ENCODE data around the gene CHRNA10.

The CHRNA10 gene, protein sequence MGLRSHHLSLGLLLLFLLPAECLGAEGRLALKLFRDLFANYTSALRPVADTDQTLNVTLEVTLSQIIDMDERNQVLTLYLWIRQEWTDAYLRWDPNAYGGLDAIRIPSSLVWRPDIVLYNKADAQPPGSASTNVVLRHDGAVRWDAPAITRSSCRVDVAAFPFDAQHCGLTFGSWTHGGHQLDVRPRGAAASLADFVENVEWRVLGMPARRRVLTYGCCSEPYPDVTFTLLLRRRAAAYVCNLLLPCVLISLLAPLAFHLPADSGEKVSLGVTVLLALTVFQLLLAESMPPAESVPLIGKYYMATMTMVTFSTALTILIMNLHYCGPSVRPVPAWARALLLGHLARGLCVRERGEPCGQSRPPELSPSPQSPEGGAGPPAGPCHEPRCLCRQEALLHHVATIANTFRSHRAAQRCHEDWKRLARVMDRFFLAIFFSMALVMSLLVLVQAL

DNA sequence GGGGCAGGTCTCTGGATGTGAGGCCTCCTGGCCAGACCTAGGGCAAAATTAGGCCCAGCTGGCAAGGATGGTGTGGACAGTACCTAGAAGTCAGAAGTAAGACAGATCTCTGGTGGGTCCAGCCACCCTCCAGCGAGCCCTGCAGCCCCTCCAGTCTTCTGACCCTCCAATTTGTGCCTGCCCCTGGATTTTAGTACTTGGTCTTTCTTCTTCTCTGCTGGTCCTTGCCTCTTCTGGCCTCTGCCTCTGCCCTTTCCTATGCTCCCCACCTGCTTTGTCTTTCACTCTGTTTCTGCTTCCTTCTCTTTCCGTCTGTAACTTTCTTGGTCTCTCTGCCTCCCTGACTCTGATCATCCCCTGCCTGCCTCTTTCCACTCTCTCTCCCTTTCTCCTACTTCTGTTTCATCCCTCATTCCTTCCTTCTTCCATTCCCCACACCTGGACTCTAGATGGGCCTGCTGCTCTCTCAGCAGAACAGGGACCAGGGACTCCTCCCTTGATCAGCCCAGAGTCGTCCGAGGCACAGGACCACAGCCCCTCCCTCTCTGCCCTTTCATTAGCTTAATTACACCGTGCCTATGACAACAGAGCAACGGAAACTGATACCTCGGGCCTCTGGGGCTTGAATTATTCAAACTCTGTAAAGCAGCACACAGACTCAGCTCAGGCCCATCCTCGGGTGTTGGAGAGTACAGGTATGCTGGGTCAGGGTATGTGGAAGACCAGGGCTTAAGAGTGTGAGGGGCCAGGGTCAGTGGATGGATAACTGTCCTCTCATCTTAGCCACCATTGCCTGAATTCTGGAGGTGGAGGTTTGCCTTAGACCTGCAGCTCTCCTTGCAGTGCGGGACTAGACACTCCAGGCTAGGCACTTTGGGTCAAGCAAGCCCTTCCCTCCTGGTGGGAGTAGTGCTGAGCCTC, at the start of gene CHRNA10:
CHRNA10 (minus strand) TSS at position 51 of the 921 bp plus-strand sequence. CDS start 72 bp downstream, outside the sequence.
- DNase-seq (ENCODE audit: low spot score), result no peak

DNA sequence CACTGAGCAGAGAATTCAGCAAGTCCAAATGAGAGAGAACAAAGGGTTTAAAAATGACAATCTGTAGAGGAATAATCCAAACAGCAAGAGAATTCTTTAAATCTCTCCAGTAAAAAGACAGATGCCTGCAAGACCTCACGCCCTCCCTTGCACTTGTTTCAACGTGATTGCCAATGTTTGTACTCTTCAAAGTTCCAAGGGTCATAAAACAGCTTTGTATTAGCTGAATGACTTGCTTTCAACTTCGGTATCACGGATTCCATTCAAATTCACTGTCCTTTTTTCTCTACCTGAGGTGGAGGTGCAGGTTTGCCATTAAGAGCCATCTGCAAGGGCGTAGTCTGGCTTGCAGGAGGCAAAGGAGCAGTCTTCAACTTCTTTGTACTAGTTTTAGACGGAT, 41.1 kb upstream of the CHRNA10 start:
- DNase-seq (ENCODE audit: low spot score), result no peak

DNA sequence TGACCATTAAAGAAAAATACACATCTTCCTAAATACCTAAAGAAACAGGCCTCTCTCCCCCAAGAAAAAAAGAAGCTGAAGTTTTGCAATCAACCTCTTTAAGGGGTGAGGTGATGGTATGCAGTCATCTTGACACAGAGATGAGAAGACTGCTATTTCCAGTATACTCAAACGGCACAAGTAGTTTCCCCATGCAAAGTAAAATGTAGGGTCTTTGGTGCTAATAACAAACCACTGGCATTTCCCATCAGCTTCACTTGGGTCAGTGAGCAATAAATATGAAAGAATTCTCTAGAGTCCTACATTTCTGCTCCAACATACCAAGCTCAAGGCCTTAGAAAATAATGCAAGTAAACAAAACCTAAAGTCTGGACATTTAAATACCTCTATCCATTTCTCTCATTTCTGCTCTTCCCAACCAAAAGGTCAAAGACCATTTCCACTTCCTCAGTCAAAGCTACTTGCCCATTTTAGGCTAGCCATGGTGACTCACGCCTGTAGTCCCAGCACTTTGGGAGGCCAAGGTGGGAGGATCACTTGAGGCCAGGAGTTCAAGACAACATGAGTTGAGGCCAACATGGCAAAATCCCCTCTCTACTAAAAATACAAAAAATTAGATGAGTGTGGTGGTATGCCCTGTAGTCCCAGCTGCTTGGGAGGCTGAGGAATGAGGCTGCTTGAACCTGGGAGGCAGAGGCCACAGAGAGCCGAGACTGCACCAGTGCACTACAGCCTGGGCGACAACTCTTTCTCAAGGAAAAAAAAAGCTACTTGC, 39.5 kb upstream of the CHRNA10 start:
- DNase-seq (ENCODE audit: low spot score), result no peak

DNA sequence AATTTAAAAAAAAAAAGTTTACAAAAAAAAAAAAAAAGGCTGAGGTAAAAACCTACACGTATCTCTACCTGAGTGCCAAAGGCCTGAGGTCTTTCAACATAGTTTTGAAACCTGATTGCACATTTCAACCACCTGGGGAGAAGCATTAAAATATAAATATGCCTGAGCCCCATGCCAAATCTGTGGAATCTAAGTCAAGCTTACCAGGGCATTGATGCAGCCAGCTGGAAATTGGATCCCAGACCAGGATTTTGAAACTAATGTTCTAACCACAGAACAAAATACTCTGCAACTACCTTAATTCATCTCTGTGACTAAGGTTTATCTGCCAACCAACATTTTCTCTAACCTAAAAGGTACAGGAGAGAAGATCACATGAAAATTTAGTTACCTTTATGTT, 38.8 kb upstream of the CHRNA10 start:
- no peak for DNase-seq (ENCODE audit: low spot score)

DNA sequence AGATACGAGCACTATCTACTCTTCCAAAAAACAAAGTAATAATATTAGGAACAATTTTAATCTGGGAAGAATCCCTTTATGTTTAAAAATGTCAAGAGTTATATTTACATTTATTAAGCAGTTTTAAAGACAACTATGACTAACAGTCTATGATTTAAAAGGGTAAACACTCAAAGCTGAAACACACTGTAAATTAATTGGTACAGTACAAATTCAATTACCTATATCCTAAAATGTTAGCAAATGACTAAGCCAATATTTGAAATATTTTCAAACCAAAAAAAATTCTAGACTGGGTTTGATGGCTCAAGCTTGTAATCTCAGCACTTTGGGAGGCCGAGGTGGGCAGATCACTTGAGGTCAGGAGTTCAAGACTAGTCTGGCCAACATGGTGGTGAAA, 36.0 kb upstream of the CHRNA10 start:
- no peak for DNase-seq (ENCODE audit: low spot score)

- DNase-seq (ENCODE audit: low spot score), result no peak
Observed at GRCh38 chr11:3703383-3703782, 32.2 kb upstream of the CHRNA10 start.

DNA sequence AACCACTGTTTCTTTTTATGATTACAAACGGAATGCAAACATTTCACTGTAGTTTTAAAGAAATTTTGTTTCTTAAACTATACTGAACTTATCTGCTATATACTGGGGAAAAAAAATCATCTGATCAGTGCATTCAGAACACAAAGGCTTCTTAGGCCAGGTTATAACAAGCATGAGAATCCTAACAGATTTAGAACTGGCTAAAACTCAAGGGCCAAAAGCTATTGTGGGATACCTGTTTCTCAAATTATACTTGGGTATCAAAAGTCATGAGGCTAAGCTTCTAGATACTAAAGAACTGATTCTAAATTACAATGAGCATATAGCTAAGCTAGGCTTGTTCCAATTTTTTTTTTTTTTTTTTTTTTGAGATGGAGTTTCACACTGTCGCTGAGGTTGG, 29.7 kb upstream of the CHRNA10 start:
- no peak for DNase-seq (ENCODE audit: low spot score)

GRCh38 chr11:3700410-3700809, 29.2 kb upstream of the CHRNA10 start:
- no peak for DNase-seq (ENCODE audit: low spot score)

GRCh38 chr11:3686751-3687150, 15.6 kb upstream of the CHRNA10 start:
- no peak for DNase-seq (ENCODE audit: low spot score)

- DNase-seq (ENCODE audit: low spot score), result no peak
Observed at GRCh38 chr11:3685923-3686322, 14.7 kb upstream of the CHRNA10 start.

DNA sequence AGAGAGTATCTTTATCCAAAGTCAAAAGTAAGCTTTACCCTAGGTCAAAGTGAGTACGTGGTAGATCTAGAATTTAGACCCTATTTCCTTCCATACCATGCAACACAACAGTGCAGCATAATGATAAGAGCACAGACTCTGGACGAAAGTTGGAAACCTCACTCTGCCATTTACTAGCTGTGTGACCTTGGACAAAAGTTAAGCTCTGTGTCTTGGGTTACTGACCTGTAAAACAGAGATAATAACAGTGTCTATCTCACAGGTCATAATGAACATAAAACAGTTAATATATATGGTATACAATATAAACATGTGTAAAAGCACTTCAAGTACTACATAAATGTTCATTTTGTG, 13.6 kb upstream of the CHRNA10 start:
- no peak for DNase-seq (ENCODE audit: low spot score)

- DNase-seq (ENCODE audit: low spot score), result no peak
Observed at GRCh38 chr11:3684129-3684818, 13.1 kb upstream of the CHRNA10 start.

- no peak for DNase-seq (ENCODE audit: low spot score)
Observed at GRCh38 chr11:3683039-3683438, 11.9 kb upstream of the CHRNA10 start.

DNA sequence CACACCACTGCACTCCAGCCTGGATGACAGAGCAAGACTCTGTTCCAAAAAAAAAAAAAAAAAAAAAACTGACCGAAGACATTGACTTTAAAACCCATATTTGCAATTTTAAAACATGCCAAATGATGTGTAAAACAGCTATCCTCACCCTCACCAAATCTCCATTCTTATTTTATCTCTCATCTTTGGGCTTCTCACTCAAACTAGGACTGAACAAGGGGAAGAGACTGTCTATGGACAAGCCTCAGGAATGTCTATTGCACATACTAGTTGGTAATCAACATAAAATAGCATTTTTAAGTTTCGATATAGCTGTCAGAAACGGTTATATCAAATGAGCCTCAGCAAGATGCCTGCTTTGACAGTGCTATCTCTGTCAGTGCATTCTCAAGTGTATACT, 7.9 kb upstream of the CHRNA10 start:
- DNase-seq (ENCODE audit: low spot score), result no peak

DNA sequence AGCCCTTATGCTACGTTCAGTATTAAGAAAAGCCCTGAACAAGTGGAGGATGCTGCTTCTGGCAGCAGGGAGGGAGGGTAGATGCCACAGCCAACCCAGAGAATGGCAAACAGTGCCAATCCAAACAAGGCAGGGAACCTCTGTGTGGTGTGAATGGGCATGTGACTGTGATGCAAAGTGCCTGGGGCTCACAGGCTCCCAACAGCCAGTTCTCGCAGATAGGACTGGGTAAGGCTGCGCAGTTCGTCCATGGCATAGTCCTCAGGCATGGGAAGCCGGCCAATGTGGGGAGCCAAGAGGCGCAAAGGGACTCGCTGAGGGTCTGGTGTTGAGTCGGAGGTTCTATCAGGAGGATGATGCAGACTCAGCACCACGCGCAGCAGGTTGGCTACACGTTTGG, 4.8 kb upstream of the CHRNA10 start:
- no peak for DNase-seq (ENCODE audit: low spot score)

- DNase-seq (ENCODE audit: low spot score), result no peak
Observed at GRCh38 chr11:3674189-3674588, 3.0 kb upstream of the CHRNA10 start.

- DNase-seq (ENCODE audit: low spot score), result no peak
Observed at GRCh38 chr11:3669742-3670183, 1.4 kb downstream of the CHRNA10 start.

- DNase-seq (ENCODE audit: low spot score), result no peak
Observed at GRCh38 chr11:3669128-3669527, 2.1 kb downstream of the CHRNA10 start.

DNA sequence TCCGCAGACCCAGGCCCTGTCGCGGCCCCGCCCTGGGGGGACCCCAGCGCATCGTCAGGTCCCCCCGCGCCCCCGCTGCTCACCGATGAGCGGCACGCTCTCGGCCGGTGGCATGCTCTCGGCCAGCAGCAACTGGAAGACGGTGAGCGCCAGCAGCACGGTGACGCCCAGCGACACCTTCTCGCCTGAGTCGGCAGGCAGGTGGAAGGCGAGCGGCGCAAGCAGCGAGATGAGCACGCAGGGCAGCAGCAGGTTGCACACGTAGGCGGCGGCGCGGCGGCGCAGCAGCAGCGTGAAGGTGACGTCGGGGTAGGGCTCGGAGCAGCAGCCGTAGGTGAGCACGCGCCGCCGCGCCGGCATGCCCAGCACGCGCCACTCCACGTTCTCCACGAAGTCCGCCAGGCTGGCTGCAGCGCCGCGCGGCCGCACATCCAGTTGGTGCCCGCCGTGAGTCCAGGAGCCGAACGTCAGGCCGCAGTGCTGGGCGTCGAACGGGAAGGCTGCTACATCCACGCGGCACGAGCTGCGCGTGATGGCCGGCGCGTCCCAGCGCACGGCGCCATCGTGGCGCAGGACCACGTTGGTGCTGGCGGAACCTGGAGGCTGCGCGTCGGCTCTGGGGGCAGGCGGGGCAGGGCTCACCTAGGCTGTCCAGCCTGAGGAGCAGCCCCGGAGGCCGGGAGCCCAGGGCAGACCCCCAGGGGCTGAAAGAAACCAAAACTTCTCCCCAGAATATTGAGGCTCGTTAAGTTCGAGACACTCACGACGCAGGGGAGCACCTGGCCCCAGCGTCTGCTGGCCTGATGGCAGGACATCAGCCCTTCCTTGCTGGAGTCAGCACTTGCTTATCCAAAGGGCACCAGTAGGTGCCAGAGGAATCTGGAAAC, 3.8 kb downstream of the CHRNA10 start:
- DNase-seq (ENCODE audit: low spot score), result no peak

GRCh38 chr11:3666023-3666530, 5.1 kb downstream of the CHRNA10 start:
- DNase-seq (ENCODE audit: low spot score), result no peak
